NCI-H1417 (cell line): ENCODE data around the gene POU1F1.
"Not testable (repeated sequence)": the region's sequence is repeated elsewhere in the genome, so short reads cannot be mapped to it uniquely, and the experiment has no call there.

ENCODE experiments used
- DNase-seq, 3 experiments: peaks; one replicate each; lab custom pipeline; 2025; lab: John Stamatoyannopoulos, UW

POU1F1 gene, protein sequence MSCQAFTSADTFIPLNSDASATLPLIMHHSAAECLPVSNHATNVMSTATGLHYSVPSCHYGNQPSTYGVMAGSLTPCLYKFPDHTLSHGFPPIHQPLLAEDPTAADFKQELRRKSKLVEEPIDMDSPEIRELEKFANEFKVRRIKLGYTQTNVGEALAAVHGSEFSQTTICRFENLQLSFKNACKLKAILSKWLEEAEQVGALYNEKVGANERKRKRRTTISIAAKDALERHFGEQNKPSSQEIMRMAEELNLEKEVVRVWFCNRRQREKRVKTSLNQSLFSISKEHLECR

DNA sequence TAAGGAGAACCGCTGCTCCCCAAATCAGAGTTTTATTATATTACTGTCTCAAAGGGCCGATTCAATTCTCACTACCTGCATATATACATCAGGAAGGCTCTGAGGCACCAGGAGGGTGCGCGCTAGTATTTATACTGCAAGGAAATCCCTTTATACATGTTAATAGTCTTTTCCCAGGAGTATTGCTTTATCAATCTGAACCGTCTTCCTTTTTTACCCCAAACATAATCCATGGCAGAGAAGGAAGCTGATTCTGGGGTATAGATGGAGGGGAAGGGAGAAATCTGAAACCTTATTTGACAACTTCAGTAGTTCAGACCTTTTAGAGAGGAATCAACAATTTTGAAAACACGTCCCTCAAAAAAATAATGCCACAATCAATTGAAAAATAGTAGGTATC is at the start of gene POU1F1:
Gene POU1F1, minus strand, starts transcription at position 101 of the 400 bp plus-strand sequence. CDS start 122 bp downstream, outside the sequence.
- DNase-seq: no peak

DNA sequence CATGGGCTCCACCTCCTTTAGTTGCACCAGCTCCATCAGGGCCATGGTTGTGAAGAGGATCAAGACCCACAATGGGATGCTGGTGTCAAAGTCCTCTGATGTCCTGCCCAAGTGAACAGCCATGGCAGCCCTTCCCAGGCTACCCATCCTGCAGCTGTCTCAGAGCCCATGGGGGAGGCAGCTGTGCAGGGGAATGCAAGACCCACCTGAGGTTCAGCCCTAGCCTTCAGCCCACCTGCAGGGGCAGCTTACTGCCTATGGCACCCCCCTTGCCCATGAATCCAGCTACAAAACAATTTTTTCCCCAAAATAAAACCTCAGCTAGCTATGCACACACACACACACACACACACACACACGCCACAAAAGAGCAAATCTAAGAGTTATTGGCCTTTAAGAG is 48.2 kb upstream of the POU1F1 start:
- no peak for DNase-seq

DNA sequence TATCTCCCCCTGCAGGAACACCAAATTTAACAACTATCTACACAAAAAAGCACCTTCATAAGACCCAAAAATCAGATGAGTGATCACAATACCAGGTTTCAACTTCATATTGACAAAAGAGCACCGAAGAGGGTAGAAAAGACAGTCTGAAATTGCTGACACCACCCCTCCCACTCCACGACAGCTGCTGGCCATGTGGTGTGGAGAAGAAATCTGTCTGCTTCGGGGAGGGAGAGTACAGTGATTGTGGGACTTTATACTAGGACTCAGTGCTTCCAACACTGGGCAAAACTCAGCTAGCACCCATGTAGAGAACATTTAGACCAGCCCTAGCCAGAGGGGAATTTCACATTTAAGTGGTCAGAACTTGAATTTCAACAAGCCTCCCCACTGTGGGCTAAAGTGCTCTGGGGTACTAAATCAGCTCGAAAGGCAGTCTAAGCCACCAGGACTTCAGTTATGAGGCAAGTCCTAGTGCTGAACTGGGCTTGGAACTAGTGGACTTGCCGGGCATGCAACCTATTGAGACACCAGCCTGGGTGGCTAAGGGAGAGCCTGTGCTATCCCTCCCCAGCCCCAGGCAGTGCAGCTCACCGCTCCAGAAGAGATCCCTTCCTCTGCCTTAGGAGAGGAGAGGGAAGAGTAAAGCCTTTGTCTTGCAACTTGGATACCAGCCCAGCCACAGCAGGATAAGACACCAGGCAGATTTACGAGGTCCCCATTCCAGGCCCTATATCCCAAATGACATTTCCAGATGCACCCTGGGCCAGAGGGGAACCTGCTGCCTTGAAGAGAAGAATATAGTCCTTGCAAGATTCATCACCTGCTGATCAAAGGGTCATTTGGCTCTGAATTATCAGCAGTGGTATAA is 44.6 kb upstream of the POU1F1 start:
- peak in 2 of 3 experiments; percentile 7 to 67 for DNase-seq

DNA sequence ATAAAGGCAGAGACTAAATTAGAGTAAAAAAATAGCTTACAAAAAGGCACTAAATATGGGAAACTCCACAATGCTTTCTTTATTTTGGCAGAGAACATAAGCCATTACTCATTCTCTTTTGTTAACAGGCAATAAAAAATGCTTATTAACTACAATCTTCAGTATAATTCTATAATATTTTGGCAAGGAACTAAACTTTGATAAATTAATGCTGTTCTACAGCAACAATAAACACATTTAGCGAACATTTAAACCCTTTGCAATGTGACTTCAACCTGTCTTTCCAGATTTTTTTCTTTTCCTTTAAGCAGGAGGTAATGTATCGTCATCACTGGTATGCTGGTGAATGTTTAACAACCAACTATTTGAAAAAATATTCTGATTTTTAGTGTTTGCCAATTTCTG is 42.2 kb upstream of the POU1F1 start:
- no peak for DNase-seq

DNA sequence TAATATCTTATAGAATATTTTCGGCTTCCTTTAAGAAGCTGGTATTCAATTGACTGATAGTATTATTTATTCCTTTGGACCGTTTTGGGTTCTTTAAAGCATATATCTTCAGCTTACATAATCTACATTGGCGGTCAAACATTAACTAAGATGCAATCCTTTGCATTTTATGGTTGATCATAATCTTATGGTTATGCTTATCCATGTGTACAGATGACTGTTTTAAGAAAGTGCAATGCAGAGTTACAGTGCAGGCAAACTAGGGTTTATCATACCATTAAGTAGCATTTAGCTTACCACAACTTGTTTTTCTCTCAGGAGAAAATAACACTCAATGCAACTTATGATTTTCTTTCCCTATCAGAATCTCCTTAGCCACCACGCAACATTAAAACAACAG is 41.4 kb upstream of the POU1F1 start:
- DNase-seq: no peak

DNA sequence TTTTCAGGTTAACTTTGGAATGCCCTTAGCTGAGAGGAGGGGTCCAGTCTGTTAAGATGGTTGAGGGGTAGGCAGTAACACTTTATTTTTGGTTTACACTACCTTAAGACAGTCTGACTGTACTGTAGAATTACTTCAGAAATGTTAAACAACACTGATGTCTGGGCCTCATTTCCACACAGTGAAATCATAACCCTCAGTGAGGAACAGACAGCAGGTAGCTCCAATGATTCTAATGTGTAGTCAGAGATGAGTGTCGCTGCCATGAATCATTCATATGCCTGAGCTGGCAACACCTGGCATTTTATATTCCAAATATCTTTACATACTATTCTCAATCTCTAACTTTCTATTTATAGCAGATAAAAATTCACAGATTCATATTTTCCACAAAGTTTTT is 37.3 kb upstream of the POU1F1 start:
- DNase-seq: no peak

DNA sequence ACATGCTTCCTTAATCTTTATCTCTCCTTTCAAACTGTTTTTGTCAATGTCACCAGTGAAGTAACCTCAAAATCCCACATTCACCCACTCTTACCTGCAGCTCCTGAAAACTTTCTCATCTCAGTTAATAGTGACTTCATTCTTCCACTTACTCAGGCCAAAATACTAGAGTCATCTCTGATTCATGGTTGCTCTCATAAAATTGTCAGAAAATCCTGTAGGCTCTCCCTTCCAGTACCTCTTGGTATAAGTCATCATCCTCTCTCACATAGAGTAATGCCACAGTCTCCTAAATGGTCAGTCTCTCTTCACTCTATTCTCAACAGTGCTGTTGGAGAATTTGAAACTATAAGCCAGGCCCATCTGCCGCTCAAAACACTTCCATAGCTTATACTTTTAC is 34.9 kb upstream of the POU1F1 start:
- DNase-seq: no peak

DNA sequence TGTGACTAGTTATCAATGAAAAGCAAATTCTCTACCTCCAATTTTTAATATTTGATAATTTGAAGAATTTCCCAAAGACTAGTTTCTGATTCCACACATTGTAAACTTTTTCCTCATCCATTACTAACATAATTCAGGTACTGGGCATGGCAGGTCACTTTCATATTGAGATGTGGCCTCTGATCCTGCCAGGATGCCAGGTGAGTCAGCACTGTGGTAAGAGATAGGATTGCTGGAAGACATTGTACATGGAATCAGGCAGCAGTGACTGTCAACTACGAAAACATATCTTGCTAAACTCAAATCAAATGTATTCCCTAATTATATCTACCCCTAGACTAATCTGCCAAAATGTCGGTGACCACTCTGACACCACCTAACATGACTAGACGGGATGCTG is 33.2 kb upstream of the POU1F1 start:
- DNase-seq: no peak

DNA sequence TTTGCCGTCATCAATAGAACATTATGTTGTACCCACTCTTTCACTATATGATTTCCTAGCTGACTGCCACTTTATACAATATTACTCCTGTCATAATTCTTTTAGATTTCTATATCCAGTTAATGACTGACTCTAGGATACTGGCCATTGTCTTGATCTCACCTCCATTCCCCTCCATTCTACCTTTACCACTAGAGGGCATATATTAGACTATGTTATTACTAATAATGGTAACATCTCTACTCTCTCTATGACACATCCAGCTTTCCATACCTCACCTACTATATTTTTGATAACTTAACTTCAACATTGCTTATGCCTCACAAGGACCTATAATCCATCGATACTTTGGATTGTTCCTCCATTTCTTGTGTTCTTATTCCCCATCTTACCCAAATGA is 31.4 kb upstream of the POU1F1 start:
- DNase-seq: no peak

DNA sequence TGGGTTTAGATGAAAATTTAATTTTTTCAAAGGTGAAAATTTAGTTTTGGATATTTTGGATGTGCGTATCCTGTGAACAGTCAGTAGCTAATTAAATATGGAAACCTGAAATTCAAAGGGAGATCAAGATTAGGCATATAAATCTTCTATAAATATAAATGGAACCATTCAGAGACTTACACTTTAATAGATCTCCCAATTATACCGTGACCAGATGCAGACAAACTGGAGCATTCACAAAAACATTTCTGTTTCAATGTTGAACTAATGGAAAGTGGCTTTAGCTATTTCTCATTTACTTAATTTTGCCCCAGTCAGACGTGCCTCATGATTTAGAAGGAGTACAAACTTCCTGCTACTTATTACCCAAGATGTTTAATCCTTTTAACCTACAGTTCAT is 29.1 kb upstream of the POU1F1 start:
- peak in 1 of 3 experiments; percentile 64 for DNase-seq

DNA sequence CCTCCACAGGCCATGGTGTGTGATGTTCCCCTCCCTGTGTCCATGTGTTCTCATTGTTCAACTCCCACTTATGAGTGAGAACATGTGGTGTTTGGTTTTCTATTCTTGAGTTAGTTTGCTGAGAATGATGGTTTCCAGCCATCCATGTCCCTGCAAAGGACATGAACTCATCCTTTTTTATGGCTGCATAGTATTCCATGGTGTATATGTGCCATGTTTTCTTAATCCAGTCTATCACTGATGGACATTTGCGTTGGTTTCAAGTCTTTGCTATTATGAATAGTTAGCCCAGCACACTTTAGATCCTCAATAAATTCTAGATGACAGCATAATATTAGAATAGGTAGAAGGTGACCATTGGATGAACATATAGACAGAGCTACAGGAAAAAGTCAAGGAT is 28.6 kb upstream of the POU1F1 start:
- not testable (repeated sequence) for DNase-seq

DNA sequence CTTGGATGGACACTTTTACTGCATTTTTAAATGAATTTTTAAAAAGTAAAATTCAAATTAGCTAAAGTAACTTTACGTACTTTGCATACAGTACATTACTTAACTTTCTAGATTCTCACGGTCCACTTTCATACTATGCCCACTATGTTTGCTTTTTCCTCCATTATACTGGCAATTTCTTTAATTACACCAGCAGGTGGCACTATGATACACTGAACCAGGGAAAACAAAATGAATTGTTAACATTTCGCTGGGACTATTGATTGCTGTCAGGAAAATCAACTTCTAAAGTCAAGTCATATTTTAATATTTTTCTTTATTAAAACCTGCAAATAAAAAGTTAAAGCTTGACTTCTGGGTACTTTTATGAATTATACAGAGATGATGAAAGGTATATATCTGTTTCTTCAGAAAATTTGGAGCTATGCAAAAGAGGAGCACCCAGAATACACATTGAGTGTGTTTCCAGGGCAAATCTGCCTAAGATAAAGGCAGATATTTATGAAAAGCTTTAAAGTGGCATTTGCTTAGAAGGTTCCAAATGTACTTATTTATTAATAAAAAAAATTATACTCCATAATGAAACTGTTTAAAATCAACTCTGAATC is 21.8 kb upstream of the POU1F1 start:
- peak in 2 of 3 experiments; percentile 30 to 80 for DNase-seq

DNA sequence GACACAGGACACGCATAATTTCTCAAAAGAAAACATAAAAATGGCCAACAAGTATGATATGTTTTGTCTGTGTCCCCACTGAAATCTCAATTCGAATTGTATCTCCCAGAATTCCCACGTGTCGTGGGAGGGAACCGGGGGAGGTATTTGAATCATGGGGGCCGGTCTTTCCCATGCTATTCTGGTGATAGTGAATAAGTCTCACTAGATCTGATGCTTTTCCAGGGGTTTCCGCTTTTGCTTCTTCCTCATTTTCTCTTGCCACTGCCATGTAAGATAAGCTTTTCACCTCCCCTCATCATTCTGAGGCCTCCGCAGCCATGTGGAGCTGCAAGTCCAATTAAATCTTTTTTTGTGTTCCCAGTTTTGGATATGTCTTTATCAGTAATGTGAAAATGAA is 12.1 kb upstream of the POU1F1 start:
- DNase-seq: no peak

DNA sequence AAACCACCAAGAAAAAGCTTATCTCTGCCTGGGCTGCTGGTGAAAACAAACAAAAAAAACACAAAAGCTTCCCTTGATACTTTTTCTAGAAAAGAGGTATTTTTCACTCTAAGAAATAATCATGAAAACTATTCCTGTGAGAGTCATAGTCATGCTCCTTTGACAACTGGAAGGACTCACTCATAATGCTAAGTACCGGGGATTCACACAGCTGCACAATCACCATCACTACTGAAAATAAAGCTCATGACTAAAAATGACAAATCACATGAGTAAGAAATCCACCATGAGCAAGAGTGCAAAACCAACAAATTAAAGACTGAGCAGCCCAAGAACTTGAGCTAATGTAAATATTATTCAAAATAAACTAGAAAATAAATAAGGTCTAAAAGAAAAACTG is 10.6 kb upstream of the POU1F1 start:
- no peak for DNase-seq

DNA sequence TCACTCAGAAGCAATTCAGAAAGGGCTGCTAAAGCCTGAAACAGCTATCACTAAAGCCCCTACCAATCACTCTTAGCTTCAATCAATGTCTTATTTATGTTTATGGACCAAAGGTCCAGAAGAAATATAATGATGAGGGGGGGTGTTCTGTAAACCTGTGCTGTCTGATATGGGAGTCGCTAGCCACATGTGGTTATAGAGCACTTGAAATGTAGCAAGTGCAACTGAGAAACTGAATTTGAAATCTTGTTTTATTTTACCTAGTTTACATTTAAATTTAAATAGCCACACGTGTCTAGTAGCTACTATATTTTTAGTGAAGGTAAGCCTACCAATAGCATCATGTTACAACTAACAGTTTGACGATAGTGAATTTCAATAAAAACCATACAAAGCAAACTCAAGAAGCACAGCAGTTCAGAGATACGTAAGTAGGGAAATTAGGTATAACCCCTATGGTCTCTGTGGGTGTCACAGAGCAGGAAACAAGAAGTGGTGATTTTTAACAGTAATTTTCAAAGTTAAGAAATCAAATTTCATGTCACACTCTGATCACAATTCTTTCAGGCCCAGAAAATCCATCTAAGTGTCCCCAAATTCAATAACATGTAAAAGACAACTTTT is 3.6 kb downstream of the POU1F1 start:
- no peak for DNase-seq

DNA sequence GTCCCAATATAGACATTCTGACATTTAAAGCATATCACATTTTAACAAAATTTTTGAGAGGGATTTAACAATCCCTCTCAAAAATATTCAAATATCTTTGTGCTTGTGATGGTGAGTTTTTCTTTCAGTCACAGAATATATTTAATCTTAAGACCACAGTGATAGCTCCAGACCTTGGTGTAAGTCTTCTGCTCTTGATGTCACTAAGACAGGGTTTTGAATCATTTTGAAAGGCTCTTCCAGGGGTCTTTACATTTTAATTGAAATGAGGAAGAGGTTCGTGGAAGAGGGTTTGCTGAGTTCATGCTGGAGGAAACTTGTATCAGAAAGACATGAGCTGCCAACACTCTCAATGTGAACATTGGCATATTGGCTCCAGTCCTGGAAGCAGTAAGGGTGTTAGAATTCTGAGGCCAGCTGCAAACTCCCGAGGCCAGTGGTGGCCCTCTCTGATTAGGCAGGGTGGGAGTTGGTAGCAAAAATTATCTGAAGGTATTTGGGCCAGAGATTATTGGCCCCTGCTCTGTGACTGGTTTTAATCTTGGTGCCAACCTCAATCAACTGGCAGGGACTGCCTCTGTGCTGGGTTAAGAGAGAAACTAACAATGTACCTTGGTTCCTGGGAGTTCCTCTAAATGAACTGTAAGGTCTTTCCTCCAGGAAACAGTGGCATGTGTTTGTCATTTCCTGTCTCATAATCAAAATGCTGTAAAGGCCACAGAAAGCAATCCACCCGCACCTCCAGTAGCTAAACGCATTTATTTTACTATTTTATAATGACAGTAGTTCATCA is 5.3 kb downstream of the POU1F1 start:
- DNase-seq: no peak

DNA sequence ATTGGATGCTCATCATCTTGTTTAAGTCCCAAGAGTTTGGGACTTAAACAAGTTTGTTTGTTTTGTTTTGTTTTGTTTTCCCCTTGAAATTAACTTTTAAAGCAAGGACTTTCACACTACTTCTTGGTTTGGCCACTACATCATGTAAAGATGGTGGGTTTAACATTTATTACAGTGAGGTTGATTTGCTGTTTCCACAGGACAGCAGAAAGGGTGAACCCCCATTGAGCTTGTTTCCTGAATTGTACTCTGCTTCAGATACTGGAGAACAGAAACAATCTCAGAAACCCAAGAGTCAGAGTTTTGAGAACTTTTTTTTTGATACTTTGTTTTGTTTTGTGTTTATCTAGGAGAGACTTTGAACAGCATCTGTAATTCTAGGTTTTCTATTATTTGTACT is 6.7 kb downstream of the POU1F1 start:
- no peak for DNase-seq

DNA sequence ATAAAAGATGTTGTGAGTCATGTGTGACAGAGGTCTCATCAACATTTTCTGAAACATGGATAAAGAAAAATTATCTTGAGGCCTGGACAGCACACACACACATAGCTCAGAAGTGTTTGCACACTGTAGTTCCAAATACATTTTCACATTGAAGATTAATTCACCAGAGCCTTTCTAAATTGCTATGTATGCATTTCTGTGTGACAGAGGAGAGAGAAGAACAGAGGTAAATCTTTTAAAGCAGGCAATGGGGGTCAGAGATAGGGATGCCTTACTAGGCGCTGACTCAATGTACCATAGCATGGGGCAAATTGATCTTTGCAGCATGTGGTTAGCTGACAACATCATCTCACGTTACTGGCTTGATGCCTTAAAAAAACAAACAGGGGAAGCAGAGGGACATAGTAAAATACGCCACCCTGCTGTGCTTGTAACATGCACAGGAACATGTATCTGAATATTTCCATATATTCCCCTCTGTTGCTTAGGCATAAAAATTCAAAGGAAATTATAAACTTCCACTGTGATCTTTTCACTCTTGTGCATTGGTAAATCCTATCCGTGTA is 7.7 kb downstream of the POU1F1 start:
- peak in 2 of 3 experiments; percentile 10 to 61 for DNase-seq

DNA sequence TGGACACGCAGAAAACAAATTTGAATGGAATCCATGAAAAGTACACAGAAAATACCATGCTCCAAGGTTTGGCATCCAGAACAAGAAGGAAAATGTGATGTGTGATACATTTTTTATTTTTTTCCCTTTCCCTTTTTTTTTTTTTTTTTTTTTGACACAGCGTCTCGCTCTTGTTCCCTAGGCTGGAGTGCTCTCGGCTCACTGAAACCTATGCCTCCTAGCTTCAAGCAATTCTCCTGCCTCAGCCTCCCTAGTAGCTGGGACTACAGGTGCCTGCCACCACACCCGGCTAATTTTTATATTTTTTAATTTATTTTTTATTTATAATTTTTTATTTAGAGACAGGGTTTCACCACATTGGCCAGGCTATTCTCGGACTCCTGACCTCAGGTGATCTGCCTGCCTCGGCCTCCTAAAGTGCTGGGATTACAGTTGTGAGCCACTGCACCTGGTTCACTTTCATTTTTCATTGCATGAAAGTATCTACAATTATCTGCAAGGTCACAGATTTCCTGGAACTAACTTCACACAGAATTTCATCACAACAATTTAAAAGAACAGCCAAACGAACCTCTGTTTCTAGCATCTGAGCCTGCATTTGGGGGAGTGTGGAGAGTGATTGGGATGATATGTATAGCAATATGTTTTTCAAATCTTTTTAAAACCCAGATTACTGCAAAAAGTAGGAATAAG is 8.3 kb downstream of the POU1F1 start:
- no peak for DNase-seq

DNA sequence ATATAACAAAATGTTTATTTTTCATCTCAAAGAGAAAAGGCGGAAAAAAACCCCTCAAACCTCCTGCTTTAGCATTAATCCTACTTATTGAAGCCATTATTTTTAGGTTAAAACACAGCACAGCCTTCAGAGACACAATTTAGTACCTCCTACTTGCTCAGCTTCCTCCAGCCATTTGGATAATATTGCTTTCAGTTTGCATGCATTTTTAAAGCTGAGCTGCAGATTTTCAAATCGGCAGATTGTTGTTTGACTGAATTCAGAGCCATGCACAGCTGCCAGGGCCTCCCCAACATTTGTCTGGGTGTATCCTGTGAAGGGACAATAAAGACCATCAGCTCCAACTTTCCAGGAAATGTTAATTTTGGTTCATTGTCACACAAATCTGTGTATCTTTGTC is 14.5 kb downstream of the POU1F1 start:
- no peak for DNase-seq

DNA sequence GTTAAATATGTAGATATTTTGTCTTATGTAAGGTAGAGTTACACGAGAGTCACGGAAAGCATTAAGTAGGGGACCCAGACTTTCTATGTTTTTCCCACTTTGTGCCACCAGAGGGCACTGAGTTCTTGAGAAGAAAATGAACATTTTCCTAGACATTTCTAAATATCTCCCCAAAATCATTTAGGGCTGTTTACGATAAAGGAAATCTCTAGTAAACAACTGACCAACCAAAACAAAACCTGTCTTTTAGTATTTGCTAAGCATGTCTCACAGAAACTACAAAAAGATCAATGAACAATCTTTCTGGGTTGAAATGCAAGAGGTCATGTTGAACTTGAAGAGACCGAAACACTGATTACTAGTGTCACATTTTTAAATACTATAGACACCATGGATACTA is 16.1 kb downstream of the POU1F1 start:
- peak; percentile 19 to 69 (median 43) for DNase-seq
